ENCODE measurements around the gene SHISA9.

DNA sequence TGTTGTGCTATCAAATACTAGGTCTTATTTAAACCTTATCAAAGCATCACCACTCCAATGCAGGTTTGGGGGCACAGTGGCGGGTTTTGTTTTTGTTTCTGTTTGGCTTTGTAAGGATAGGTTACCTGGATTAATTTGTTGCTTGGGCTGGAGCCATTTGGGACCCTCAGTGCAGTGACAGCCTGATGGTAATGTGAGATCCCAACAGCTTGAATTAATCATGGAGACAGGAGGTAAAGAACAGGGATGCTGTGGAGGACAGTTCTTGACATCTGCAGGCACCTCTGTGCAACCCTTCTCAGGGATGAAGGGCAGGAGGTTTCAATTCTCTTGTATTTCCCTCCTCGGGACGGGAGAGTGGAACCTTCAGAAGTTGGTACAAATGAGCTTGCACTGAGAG, 40.5 kb downstream of the SHISA9 start:
- no peak for TF ChIP-seq EZH2phosphoT487 (IDR thresholded peaks at IDR 0.05; ENCODE audit: borderline replicate concordance)
- TF ChIP-seq, protein P1, sequence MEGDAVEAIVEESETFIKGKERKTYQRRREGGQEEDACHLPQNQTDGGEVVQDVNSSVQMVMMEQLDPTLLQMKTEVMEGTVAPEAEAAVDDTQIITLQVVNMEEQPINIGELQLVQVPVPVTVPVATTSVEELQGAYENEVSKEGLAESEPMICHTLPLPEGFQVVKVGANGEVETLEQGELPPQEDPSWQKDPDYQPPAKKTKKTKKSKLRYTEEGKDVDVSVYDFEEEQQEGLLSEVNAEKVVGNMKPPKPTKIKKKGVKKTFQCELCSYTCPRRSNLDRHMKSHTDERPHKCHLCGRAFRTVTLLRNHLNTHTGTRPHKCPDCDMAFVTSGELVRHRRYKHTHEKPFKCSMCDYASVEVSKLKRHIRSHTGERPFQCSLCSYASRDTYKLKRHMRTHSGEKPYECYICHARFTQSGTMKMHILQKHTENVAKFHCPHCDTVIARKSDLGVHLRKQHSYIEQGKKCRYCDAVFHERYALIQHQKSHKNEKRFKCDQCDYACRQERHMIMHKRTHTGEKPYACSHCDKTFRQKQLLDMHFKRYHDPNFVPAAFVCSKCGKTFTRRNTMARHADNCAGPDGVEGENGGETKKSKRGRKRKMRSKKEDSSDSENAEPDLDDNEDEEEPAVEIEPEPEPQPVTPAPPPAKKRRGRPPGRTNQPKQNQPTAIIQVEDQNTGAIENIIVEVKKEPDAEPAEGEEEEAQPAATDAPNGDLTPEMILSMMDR (conservative IDR thresholded peaks at IDR 0.05; ENCODE audit: low read length) = no peak

All from Loucy (cell line).